Activated CD8-positive, alpha-beta T cell treated with anti-CD3 and anti-CD28 coated beads for 36 hours (primary cell): Measurements from ENCODE around the gene FAM153A. TPM values are rescaled to one million over a fixed set of nuclear protein-coding genes. Genes with fewer than 3 reads are reported as not detected.
"Not testable (repeated sequence)": the region's sequence is repeated elsewhere in the genome, so short reads cannot be mapped to it uniquely, and the experiment has no call there.

Experiments used
- ATAC-seq: fragments of 200-7000 bp; cut with Tn5 transposase; one replicate; pipeline ENCODE4 v1.10.0; 2021; ENCODE audit warnings: mild to moderate bottlenecking, moderate library complexity
- CTCF ChIA-PET: fragments of 350-600 bp; sonication (Branson Sonifier 250); formaldehyde crosslinking; loops from one replicate; lab custom pipeline; 2021; ENCODE audit warnings: antibody characterized with exemption; lab: Charles Lee
- POLR2A ChIA-PET: fragments of 350-600 bp; sonication (Branson Sonifier 250); formaldehyde crosslinking; loops from one replicate; lab custom pipeline; 2021; ENCODE audit warnings: antibody characterized with exemption; lab: Charles Lee
- DNase-seq: peaks from one replicate; pipeline ENCODE4 v3.0.0-alpha.2; 2020
- H3K27ac Mint-ChIP-seq: one replicate; pipeline ENCODE4 v1.8.0; 2021; ENCODE audit warnings: mild to moderate bottlenecking, mixed read lengths
- H3K27me3 Mint-ChIP-seq: one replicate; pipeline ENCODE4 v1.8.0; 2021; ENCODE audit warnings: mixed read lengths
- H3K36me3 Mint-ChIP-seq: one replicate; pipeline ENCODE4 v1.8.0; 2021; ENCODE audit warnings: low read depth, mixed read lengths
- H3K4me1 Mint-ChIP-seq: one replicate; pipeline ENCODE4 v1.8.0; 2021; ENCODE audit warnings: low read depth, mixed read lengths
- H3K4me3 Mint-ChIP-seq: one replicate; pipeline ENCODE4 v1.8.0; 2021; ENCODE audit warnings: mild to moderate bottlenecking, moderate library complexity, mixed read lengths
- H3K9me3 Mint-ChIP-seq: one replicate; pipeline ENCODE4 v1.8.0; 2021; ENCODE audit warnings: mixed read lengths
- intact Hi-C: fragments of 100-400 bp; cut with micrococcal nuclease; formaldehyde crosslinking; loops from one replicate; pipeline ENCODE4 v1.10.0; 2022
- total RNA-seq, 2 experiments: library from RNA; stranded (reverse); gene quantifications; one replicate each; pipeline ENCODE4 v1.2.3, GENCODE V29; 2021

The FAM153A gene
- total RNA-seq, 2 experiments from 2014 or later: 56.9 to 65.4 TPM

GRCh38 chr5:177722829-177723228, 59.9 kb downstream of the FAM153A start:
- CTCF ChIA-PET, H3K36me3 Mint-ChIP-seq, H3K9me3 Mint-ChIP-seq, H3K4me3 Mint-ChIP-seq, ATAC-seq, H3K27me3 Mint-ChIP-seq, H3K4me1 Mint-ChIP-seq, POLR2A ChIA-PET, intact Hi-C loops, DNase-seq, H3K27ac Mint-ChIP-seq: not testable (repeated sequence)

- H3K27me3 Mint-ChIP-seq, DNase-seq, intact Hi-C loops, ATAC-seq, CTCF ChIA-PET, POLR2A ChIA-PET, H3K4me1 Mint-ChIP-seq, H3K27ac Mint-ChIP-seq, H3K36me3 Mint-ChIP-seq, H3K9me3 Mint-ChIP-seq, H3K4me3 Mint-ChIP-seq: not testable (repeated sequence)
Measured at GRCh38 chr5:177719989-177720388, 62.7 kb downstream of the FAM153A start.

DNA sequence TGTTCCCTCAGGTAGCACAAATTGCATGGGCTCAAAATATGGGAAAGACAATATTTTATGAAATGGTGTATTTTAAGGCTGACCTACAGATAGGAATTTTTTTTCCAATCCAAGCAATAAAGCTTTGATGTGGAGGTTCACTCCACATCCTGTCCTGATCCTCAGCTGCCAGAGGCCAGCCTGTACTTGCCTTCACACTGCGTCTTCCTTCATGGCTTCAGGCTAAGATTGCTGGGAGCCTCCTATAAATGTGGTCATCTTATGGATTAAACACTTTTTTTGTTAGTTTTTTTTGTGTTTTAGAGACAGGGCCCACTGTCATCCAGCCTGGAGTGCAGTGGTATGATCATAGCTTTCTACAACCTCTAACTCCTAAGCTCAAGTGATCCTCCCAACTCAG, 67.3 kb downstream of the FAM153A start:
- H3K4me1 Mint-ChIP-seq, H3K4me3 Mint-ChIP-seq, intact Hi-C loops, CTCF ChIA-PET, DNase-seq, POLR2A ChIA-PET, H3K9me3 Mint-ChIP-seq, ATAC-seq, H3K27me3 Mint-ChIP-seq, H3K27ac Mint-ChIP-seq: not testable (repeated sequence)
- peaks cover 10% of the 10 kb centered on the region for H3K36me3 Mint-ChIP-seq

GRCh38 chr5:177696100-177696499, 86.6 kb downstream of the FAM153A start:
- intact Hi-C loops, H3K27me3 Mint-ChIP-seq, ATAC-seq, DNase-seq, H3K4me3 Mint-ChIP-seq, POLR2A ChIA-PET, H3K27ac Mint-ChIP-seq, H3K36me3 Mint-ChIP-seq, H3K4me1 Mint-ChIP-seq, H3K9me3 Mint-ChIP-seq, CTCF ChIA-PET: not testable (repeated sequence)

- H3K4me1 Mint-ChIP-seq, ATAC-seq, CTCF ChIA-PET, H3K9me3 Mint-ChIP-seq, H3K4me3 Mint-ChIP-seq, H3K36me3 Mint-ChIP-seq, DNase-seq, H3K27me3 Mint-ChIP-seq, H3K27ac Mint-ChIP-seq, intact Hi-C loops, POLR2A ChIA-PET: not testable (repeated sequence)
Measured at GRCh38 chr5:177695356-177695930, 87.3 kb downstream of the FAM153A start.

DNA sequence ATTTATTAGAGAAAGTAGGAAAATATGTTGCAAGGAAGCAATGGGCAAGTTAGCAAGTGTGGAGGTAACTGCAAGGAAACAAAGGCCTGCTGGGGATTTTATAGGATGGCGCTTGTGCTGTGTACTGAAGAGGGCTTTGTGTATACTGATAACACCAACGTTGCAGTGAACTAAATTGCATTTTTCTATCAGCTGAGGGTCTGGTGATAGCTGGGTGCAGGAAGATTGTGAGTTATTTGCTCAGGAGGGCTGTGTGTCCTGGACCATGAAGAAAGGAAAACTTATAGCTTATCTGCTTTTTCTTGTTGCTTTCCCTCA, 88.2 kb downstream of the FAM153A start:
- H3K9me3 Mint-ChIP-seq, POLR2A ChIA-PET, DNase-seq, ATAC-seq, intact Hi-C loops, H3K4me3 Mint-ChIP-seq, CTCF ChIA-PET, H3K36me3 Mint-ChIP-seq, H3K27me3 Mint-ChIP-seq, H3K4me1 Mint-ChIP-seq, H3K27ac Mint-ChIP-seq: not testable (repeated sequence)

GRCh38 chr5:177693671-177694517, 88.8 kb downstream of the FAM153A start:
- POLR2A ChIA-PET, ATAC-seq, H3K36me3 Mint-ChIP-seq: not testable (repeated sequence)

DNA sequence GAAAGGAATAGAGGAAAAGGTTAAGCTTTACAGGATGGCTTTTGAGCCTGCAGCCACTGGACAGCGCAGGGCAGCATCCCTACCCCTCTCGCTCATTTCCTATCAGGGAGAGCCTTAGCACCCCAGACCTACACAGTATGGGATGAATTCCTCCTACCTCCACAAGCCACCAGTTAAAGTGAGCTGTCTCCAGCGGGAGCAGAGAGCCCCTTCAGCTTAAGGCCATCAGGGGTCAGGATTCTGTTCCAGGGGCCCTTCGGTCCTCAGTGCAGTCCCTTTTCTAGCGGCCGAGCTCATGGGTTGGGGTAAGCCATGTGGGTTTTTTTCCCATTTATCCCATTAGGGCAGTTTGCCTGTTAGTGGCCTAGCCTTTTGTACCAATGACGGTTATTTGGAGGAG, 89.7 kb downstream of the FAM153A start:
- POLR2A ChIA-PET, H3K27me3 Mint-ChIP-seq, ATAC-seq, H3K9me3 Mint-ChIP-seq, H3K4me3 Mint-ChIP-seq, CTCF ChIA-PET, DNase-seq, H3K27ac Mint-ChIP-seq, intact Hi-C loops, H3K4me1 Mint-ChIP-seq, H3K36me3 Mint-ChIP-seq: not testable (repeated sequence)

More at GRCh38 chr5:177693671-177694517, 88.8 kb downstream of the FAM153A start:
- intact Hi-C loops, H3K9me3 Mint-ChIP-seq, CTCF ChIA-PET, H3K4me3 Mint-ChIP-seq, H3K4me1 Mint-ChIP-seq, H3K27ac Mint-ChIP-seq, H3K27me3 Mint-ChIP-seq, DNase-seq: not testable (repeated sequence)

- intact Hi-C loops, H3K36me3 Mint-ChIP-seq, H3K4me3 Mint-ChIP-seq, H3K27me3 Mint-ChIP-seq, H3K4me1 Mint-ChIP-seq, H3K27ac Mint-ChIP-seq, DNase-seq, H3K9me3 Mint-ChIP-seq, ATAC-seq, POLR2A ChIA-PET, CTCF ChIA-PET: not testable (repeated sequence)
Measured at GRCh38 chr5:177692507-177692906, 90.2 kb downstream of the FAM153A start.

DNA sequence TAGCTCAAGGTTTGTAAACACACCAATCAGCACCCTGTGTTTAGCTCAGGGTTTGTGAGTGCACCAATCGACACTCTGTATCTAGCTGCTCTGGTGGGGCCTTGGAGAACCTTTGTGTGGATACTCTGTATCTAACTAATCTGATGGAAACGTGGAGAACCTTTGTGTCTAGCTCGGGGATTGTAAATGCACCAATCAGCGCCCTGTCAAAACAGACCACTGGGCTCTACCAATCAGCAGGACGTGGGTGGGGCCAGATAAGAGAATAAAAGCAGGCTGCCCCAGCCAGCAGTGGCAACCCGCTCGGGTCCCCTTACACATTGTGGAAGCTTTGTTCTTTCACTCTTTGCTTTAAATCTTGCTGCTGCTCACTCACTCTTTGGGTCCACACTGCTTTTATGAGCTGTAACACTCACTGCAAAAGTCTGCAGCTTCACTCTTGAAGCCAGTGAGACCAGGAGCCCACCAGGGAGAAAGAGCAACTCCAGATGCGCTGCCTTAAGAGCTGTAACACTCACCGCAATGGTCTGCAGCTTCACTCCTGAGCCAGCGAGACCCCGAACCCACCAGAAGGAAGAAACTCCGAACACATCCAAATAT, 93.6 kb downstream of the FAM153A start:
- H3K4me3 Mint-ChIP-seq, POLR2A ChIA-PET, H3K4me1 Mint-ChIP-seq, H3K36me3 Mint-ChIP-seq, H3K9me3 Mint-ChIP-seq, ATAC-seq, CTCF ChIA-PET, H3K27me3 Mint-ChIP-seq, DNase-seq, H3K27ac Mint-ChIP-seq, intact Hi-C loops: not testable (repeated sequence)

GRCh38 chr5:177688091-177688490, 94.6 kb downstream of the FAM153A start:
- CTCF ChIA-PET, DNase-seq, H3K27me3 Mint-ChIP-seq, POLR2A ChIA-PET, intact Hi-C loops, H3K4me3 Mint-ChIP-seq, H3K36me3 Mint-ChIP-seq, H3K9me3 Mint-ChIP-seq, H3K4me1 Mint-ChIP-seq, H3K27ac Mint-ChIP-seq, ATAC-seq: not testable (repeated sequence)

DNA sequence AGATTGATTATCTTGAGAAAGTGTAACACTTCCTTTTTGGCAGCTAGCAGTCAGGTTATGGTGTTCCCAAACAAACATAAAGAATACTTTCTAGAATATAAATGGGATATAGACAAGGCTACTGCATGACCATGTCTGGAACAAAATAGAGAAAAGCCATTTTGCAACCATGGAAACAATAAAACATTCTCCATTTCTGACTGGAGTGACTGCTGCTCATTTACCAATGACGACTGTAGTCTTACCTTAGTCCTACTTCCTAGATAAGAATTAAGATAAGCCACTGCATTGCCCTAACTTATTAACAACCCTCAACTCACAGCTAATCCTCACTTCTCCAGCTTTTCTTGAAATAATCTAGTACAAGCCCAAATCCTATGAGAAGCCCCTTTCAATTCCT, 100.8 kb downstream of the FAM153A start:
- POLR2A ChIA-PET, H3K4me1 Mint-ChIP-seq, H3K27ac Mint-ChIP-seq, H3K9me3 Mint-ChIP-seq, intact Hi-C loops, H3K4me3 Mint-ChIP-seq, DNase-seq, CTCF ChIA-PET, H3K27me3 Mint-ChIP-seq, ATAC-seq, H3K36me3 Mint-ChIP-seq: not testable (repeated sequence)
